ENCODE results near the gene TBC1D23.
"Not testable (repeated sequence)": the region's sequence is repeated elsewhere in the genome, so short reads cannot be mapped to it uniquely, and the experiment has no call there.

The TBC1D23 gene

GRCh38 chr3:100260685-100261484, at the start of gene TBC1D23:
TSS of gene TBC1D23 (plus strand) at chr3:100260992. CDS start at chr3:100261019, 27 bp downstream.
- DNase-seq (ENCODE audit: low read depth in 2 of 3, low spot score in 1 of 3): peak; percentile 93 to 98 (median 97)

- no peak for DNase-seq (ENCODE audit: low read depth in 2 of 3, low spot score in 1 of 3)
Observed at GRCh38 chr3:100213891-100214573, 46.8 kb upstream of the TBC1D23 start.

GRCh38 chr3:100214574-100214964, 46.2 kb upstream of the TBC1D23 start:
- no peak for DNase-seq (ENCODE audit: low read depth in 2 of 3, low spot score in 1 of 3)

- DNase-seq (ENCODE audit: low read depth in 2 of 3, low spot score in 1 of 3): no peak
Observed at GRCh38 chr3:100216713-100217112, 44.1 kb upstream of the TBC1D23 start.

- no peak for DNase-seq (ENCODE audit: low read depth in 2 of 3, low spot score in 1 of 3)
Observed at GRCh38 chr3:100221159-100221558, 39.6 kb upstream of the TBC1D23 start.

- DNase-seq (ENCODE audit: low read depth in 2 of 3, low spot score in 1 of 3): no peak
Observed at GRCh38 chr3:100225193-100225592, 35.6 kb upstream of the TBC1D23 start.

- no peak for DNase-seq (ENCODE audit: low read depth in 2 of 3, low spot score in 1 of 3)
Observed at GRCh38 chr3:100225883-100226282, 34.9 kb upstream of the TBC1D23 start.

- no peak for DNase-seq (ENCODE audit: low read depth in 2 of 3, low spot score in 1 of 3)
Observed at GRCh38 chr3:100226712-100227429, 33.9 kb upstream of the TBC1D23 start.

GRCh38 chr3:100227511-100227921, 33.3 kb upstream of the TBC1D23 start:
- no peak for DNase-seq (ENCODE audit: low read depth in 2 of 3, low spot score in 1 of 3)

GRCh38 chr3:100228247-100228646, 32.5 kb upstream of the TBC1D23 start:
- no peak for DNase-seq (ENCODE audit: low read depth in 2 of 3, low spot score in 1 of 3)

GRCh38 chr3:100229188-100229587, 31.6 kb upstream of the TBC1D23 start:
- DNase-seq (ENCODE audit: low read depth in 2 of 3, low spot score in 1 of 3): not testable (repeated sequence)

- DNase-seq (ENCODE audit: low read depth in 2 of 3, low spot score in 1 of 3): no peak
Observed at GRCh38 chr3:100230710-100231109, 30.1 kb upstream of the TBC1D23 start.

- DNase-seq (ENCODE audit: low read depth in 2 of 3, low spot score in 1 of 3): no peak
Observed at GRCh38 chr3:100231668-100232067, 29.1 kb upstream of the TBC1D23 start.

GRCh38 chr3:100234364-100234763, 26.4 kb upstream of the TBC1D23 start:
- no peak for DNase-seq (ENCODE audit: low read depth in 2 of 3, low spot score in 1 of 3)

GRCh38 chr3:100238599-100238998, 22.2 kb upstream of the TBC1D23 start:
- no peak for DNase-seq (ENCODE audit: low read depth in 2 of 3, low spot score in 1 of 3)

GRCh38 chr3:100242471-100242870, 18.3 kb upstream of the TBC1D23 start:
- DNase-seq (ENCODE audit: low read depth in 2 of 3, low spot score in 1 of 3): not testable (repeated sequence)

GRCh38 chr3:100244264-100244663, 16.5 kb upstream of the TBC1D23 start:
- DNase-seq (ENCODE audit: low read depth in 2 of 3, low spot score in 1 of 3): no peak

- DNase-seq (ENCODE audit: low read depth in 2 of 3, low spot score in 1 of 3): no peak
Observed at GRCh38 chr3:100245136-100245535, 15.7 kb upstream of the TBC1D23 start.

- DNase-seq (ENCODE audit: low read depth in 2 of 3, low spot score in 1 of 3): peak in 1 of 3 donors; percentile 10
Observed at GRCh38 chr3:100245927-100246326, 14.9 kb upstream of the TBC1D23 start.

GRCh38 chr3:100246999-100247398, 13.8 kb upstream of the TBC1D23 start:
- no peak for DNase-seq (ENCODE audit: low read depth in 2 of 3, low spot score in 1 of 3)

GRCh38 chr3:100252001-100252400, 8.8 kb upstream of the TBC1D23 start:
- no peak for DNase-seq (ENCODE audit: low read depth in 2 of 3, low spot score in 1 of 3)

Measured in stimulated activated CD4-positive, alpha-beta T cell treated with anti-CD3 and anti-CD28 coated beads, Interleukin-12 subunit alpha, Interleukin-12 subunit beta, amount 100 ng/mL, for 48 hours (primary cell).